Astrocyte (in vitro differentiated cells and primary cell): ENCODE results near the gene ARMH4. TPM values are rescaled to one million over a fixed set of nuclear protein-coding genes. Genes with fewer than 3 reads are reported as not detected.

Experiments
- DNase-seq: peaks from one replicate; pipeline ENCODE4 v3.0.0-alpha.2; 2010; ENCODE audit warnings: low read depth
- FAIRE-seq: peaks from 2 replicates; lab custom pipeline; 2011; peaks lifted over from hg19 to GRCh38; lab: Jason Lieb, UNC
- H2AFZ ChIP-seq: 2 replicates; pipeline ENCODE4 v1.6.0; 2012; ENCODE audit warnings: low read depth, low read length, inconsistent platforms
- H3K27ac ChIP-seq: 2 replicates; pipeline ENCODE4 v1.5.1; 2011; ENCODE audit warnings: low read depth, low read length, inconsistent platforms
- H3K27me3 ChIP-seq: 2 replicates; pipeline ENCODE4 v1.6.0; 2011; ENCODE audit warnings: low read length, inconsistent platforms; ENCODE audit not compliant: insufficient read depth
- H3K36me3 ChIP-seq: 2 replicates; pipeline ENCODE4 v1.5.1; 2011; ENCODE audit warnings: low read length, inconsistent platforms; ENCODE audit not compliant: insufficient read depth
- H3K4me1 ChIP-seq: 2 replicates; pipeline ENCODE4 v1.5.1; 2011; ENCODE audit warnings: low read length, inconsistent platforms; ENCODE audit not compliant: insufficient read depth
- H3K4me2 ChIP-seq: 2 replicates; pipeline ENCODE4 v1.6.0; 2012; ENCODE audit warnings: low read length, inconsistent platforms
- H3K4me3 ChIP-seq: 2 replicates; pipeline ENCODE4 v1.5.1; 2011; ENCODE audit warnings: low read depth, mild to moderate bottlenecking, low read length, inconsistent platforms; ENCODE audit not compliant: insufficient read depth
- H3K79me2 ChIP-seq: 2 replicates; pipeline ENCODE4 v1.6.0; 2012; ENCODE audit warnings: mild to moderate bottlenecking, low read length, inconsistent platforms; ENCODE audit not compliant: insufficient read depth
- H3K9ac ChIP-seq: 2 replicates; pipeline ENCODE4 v1.6.0; 2012; ENCODE audit warnings: mild to moderate bottlenecking, low read length, inconsistent platforms
- H3K9me3 ChIP-seq: 2 replicates; pipeline ENCODE4 v1.5.1; 2012; ENCODE audit warnings: low read depth, mild to moderate bottlenecking, low read length, inconsistent platforms; ENCODE audit not compliant: insufficient read depth
- H4K20me1 ChIP-seq: 2 replicates; pipeline ENCODE4 v1.6.0; 2012; ENCODE audit warnings: low read length, inconsistent platforms; ENCODE audit not compliant: insufficient read depth
- H3K27ac Mint-ChIP-seq: one replicate; pipeline ENCODE4 v1.8.0; 2021; ENCODE audit warnings: mild to moderate bottlenecking, mixed read lengths; ENCODE audit not compliant: unreplicated experiment
- H3K27me3 Mint-ChIP-seq: one replicate; pipeline ENCODE4 v1.8.0; 2021; ENCODE audit warnings: low read depth, mixed read lengths; ENCODE audit not compliant: unreplicated experiment
- H3K36me3 Mint-ChIP-seq: one replicate; pipeline ENCODE4 v1.8.0; 2021; ENCODE audit warnings: low read depth, mixed read lengths; ENCODE audit not compliant: unreplicated experiment
- H3K4me1 Mint-ChIP-seq: one replicate; pipeline ENCODE4 v1.8.0; 2021; ENCODE audit warnings: low read depth, mixed read lengths; ENCODE audit not compliant: unreplicated experiment
- H3K4me3 Mint-ChIP-seq: one replicate; pipeline ENCODE4 v1.8.0; 2021; ENCODE audit warnings: mild to moderate bottlenecking, moderate library complexity, mixed read lengths; ENCODE audit not compliant: unreplicated experiment
- H3K9me3 Mint-ChIP-seq: one replicate; pipeline ENCODE4 v1.8.0; 2021; ENCODE audit warnings: mild to moderate bottlenecking, mixed read lengths; ENCODE audit not compliant: unreplicated experiment
- EZH2 ChIP-seq: IDR thresholded peaks from 2 replicates; pipeline ENCODE4 v1.6.1; 2012; ENCODE audit warnings: mild to moderate bottlenecking, low read length, inconsistent platforms; ENCODE audit not compliant: insufficient read depth
- total RNA-seq: library from RNA; stranded (reverse); gene quantifications from 2 replicates; pipeline ENCODE4 v1.2.1, GENCODE V29; 2021
- TF ChIP-seq, protein P1 (sequence below): IDR thresholded peaks from 2 replicates; pipeline ENCODE4 v1.5.1; 2011; ENCODE audit warnings: low read depth, mild to moderate bottlenecking, inconsistent platforms, low read length, moderate library complexity; ENCODE audit not compliant: insufficient read depth

The ARMH4 gene
- total RNA-seq, 1 donor from 2014 or later = 19.3 TPM

DNA sequence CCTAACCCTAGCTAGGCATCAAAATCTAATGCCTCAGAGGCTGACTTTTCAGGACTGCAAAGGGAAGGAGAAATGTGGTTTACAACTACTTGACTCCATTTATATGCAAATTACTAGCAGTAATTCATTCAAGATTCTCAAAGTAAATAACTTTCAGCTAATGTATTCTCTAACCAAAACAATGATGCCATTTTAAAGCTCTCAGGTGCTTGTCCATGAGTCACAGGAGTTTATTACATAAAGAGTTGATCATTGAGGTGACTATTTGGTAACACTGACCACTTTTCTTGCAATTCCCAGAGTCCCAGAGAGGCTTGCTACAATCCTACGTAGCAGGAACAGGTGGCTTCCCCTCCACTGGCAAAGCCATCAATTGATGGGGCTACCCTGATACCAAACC lies 177.1 kb downstream of the ARMH4 start:
- no peak overlapping the region for H3K27ac ChIP-seq
- H3K79me2 ChIP-seq = no peaks in the 10 kb centered on the region
- Mint-ChIP-seq H3K4me3 (no peak overlapping the region), H3K27ac (no peak overlapping the region), H3K27me3 (peaks cover 17% of the 10 kb centered on the region), H3K9me3 (no peaks in the 10 kb centered on the region), H3K4me1 (no peaks in the 10 kb centered on the region), H3K36me3 (no peaks in the 10 kb centered on the region)
- FAIRE-seq = no peak
- no peaks in the 10 kb centered on the region for H3K36me3 ChIP-seq
- H3K9me3 ChIP-seq = no peaks in the 10 kb centered on the region
- H2AFZ ChIP-seq = no peak overlapping the region
- no peaks in the 10 kb centered on the region for H3K27me3 ChIP-seq
- H3K9ac ChIP-seq = no peak overlapping the region
- no peak for TF ChIP-seq EZH2
- TF ChIP-seq, protein P1, sequence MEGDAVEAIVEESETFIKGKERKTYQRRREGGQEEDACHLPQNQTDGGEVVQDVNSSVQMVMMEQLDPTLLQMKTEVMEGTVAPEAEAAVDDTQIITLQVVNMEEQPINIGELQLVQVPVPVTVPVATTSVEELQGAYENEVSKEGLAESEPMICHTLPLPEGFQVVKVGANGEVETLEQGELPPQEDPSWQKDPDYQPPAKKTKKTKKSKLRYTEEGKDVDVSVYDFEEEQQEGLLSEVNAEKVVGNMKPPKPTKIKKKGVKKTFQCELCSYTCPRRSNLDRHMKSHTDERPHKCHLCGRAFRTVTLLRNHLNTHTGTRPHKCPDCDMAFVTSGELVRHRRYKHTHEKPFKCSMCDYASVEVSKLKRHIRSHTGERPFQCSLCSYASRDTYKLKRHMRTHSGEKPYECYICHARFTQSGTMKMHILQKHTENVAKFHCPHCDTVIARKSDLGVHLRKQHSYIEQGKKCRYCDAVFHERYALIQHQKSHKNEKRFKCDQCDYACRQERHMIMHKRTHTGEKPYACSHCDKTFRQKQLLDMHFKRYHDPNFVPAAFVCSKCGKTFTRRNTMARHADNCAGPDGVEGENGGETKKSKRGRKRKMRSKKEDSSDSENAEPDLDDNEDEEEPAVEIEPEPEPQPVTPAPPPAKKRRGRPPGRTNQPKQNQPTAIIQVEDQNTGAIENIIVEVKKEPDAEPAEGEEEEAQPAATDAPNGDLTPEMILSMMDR = no peak
- no peak overlapping the region for H3K4me3 ChIP-seq
- no peaks in the 10 kb centered on the region for H3K4me1 ChIP-seq
- H3K4me2 ChIP-seq = no peak overlapping the region
- DNase-seq = no peak
- H4K20me1 ChIP-seq = no peaks in the 10 kb centered on the region

DNA sequence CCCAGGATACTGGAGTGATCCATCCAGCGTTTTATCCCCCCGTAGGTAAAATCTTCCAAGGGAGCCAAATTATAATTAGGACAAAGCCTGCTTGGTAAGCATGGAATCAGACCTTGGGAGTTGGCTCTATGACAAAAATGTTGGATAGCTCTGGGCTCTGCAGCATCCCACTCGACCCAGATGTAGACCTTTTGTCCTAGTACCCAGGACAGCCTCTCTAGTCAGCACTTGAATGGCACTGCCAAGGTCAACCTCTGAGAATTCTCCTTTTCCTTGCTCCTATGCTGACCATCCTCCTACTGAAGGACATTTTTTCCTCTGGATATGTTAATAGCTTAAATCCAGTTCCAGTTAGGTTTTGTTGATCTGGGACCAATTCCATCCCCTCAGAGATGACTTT lies 181.4 kb downstream of the ARMH4 start:
- Mint-ChIP-seq H3K4me1 (no peaks in the 10 kb centered on the region), H3K4me3 (no peak overlapping the region), H3K36me3 (no peaks in the 10 kb centered on the region), H3K9me3 (no peaks in the 10 kb centered on the region), H3K27me3 (peaks cover 8% of the 10 kb centered on the region), H3K27ac (no peak overlapping the region)
- H3K4me3 ChIP-seq = no peak overlapping the region
- H3K79me2 ChIP-seq = no peaks in the 10 kb centered on the region
- no peaks in the 10 kb centered on the region for H4K20me1 ChIP-seq
- no peaks in the 10 kb centered on the region for H3K27me3 ChIP-seq
- no peak overlapping the region for H2AFZ ChIP-seq
- no peak for TF ChIP-seq EZH2
- TF ChIP-seq, protein P1 = no peak
- H3K9me3 ChIP-seq = no peaks in the 10 kb centered on the region
- H3K4me2 ChIP-seq = no peak overlapping the region
- H3K9ac ChIP-seq = no peak overlapping the region
- no peak for DNase-seq
- FAIRE-seq = no peak
- no peak overlapping the region for H3K27ac ChIP-seq
- no peaks in the 10 kb centered on the region for H3K4me1 ChIP-seq
- no peaks in the 10 kb centered on the region for H3K36me3 ChIP-seq

DNA sequence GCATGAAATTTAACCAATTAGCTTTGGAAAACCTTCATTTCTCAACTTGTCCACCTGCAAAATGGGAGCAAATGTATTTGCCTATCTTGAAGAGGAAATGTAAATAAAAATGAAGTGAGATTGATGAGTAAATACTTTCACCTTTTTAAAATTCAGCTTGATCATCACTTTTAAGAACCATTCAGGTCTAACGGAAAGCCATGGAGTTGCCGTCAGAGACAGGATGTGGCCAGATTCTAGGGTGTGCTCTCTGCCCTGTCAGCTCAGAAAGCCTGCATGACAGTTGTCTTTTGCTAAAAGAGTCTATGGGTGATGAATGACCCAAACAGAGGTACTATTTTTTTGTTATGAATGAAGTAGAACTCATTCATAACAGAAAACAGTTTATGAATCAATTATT lies 181.8 kb downstream of the ARMH4 start:
- Histone ChIP-seq H3K9me3 (no peaks in the 10 kb centered on the region), H3K4me3 (no peak overlapping the region), H3K79me2 (no peaks in the 10 kb centered on the region), H3K4me1 (no peaks in the 10 kb centered on the region), H2AFZ (no peak overlapping the region), H3K36me3 (no peaks in the 10 kb centered on the region), H3K4me2 (no peak overlapping the region), H4K20me1 (no peaks in the 10 kb centered on the region), H3K27me3 (no peaks in the 10 kb centered on the region), H3K27ac (no peak overlapping the region), H3K9ac (no peak overlapping the region)
- no peak for DNase-seq
- peaks cover 8% of the 10 kb centered on the region for H3K27me3 Mint-ChIP-seq
- no peak for FAIRE-seq
- no peak overlapping the region for H3K27ac Mint-ChIP-seq
- H3K4me3 Mint-ChIP-seq = no peak overlapping the region
- TF ChIP-seq EZH2 = no peak
- TF ChIP-seq, protein P1 = no peak
- H3K9me3 Mint-ChIP-seq = no peaks in the 10 kb centered on the region
- no peaks in the 10 kb centered on the region for H3K36me3 Mint-ChIP-seq
- no peaks in the 10 kb centered on the region for H3K4me1 Mint-ChIP-seq
